NCI-H774 (cell line): ENCODE measurements around the gene UNC5C.

Experiments
- DNase-seq: peaks from one replicate; lab custom pipeline; 2025; lab: John Stamatoyannopoulos, UW

Gene UNC5C

DNA sequence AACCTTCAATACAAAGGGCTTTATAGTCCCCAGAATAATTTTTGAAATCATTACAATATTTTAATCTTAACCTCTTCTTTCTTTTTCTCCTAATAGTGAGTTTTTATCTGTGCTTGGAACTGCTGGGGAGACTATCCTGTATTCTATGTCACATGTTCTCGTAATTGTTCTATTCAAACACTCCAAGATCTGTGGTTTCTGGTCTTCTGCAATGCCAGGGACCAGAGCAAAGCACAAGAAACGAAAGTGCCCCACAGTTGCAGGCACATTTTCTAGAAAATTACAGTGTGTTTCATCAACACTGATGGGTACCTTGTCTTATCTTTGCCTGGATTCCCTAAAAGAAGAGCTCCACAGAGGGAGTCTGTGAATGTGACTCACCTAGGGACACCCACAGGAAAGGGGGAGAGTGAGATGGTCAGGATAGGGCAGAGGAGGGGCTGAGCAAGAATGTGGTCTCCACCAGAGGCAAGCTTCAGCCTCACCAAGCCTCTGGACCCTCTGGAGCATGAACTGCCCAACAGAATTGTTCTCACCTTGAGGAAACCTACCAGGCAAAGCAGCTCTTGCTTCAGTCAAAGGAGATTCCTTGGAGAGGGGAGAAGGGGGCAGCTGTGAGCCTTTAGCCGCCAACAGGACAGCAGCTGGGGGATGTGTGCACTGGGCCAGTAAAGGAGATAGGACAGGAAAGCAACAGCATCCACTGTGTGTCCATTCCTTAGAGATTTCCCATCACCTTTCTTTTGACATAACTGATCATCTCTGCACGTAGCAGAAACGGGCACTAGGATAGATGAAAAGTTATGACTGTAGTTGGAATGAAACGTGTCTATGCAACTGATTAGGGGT is 25.9 kb downstream of the UNC5C start:
- DNase-seq = no peak

DNA sequence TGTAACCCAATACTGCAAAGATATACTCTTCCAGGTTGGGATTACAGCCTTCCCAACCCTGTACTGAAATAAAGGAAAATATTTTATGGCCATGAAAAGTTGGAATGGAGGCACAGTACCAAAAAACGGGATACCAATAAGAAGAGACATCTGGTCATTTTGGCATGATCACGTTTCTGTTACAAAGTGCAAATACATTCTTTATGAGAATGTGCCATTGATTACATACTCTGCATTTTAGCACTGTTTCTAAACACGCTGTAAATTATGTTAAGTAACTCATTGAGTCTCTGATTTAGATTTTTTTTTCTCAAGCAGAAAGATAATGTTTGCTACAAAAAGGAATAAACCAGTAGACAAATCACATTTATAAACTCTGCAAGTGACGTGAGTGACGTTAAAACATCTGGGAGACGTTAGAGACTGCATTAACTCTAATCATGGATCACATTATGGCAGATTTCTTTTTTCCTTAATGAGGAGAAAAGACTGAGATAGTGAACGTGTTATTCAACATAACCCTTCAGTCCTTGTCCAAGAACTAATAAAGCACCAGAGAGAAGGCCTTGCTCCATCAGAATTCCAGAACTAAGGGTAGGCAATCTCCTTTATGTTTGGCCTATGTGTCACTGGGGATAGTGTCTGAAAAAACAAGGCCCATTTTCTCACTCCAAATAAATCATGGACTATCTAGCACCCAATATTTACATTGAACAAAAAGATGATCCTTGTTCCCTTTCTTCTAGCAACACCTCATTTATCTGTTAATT is 31.0 kb downstream of the UNC5C start:
- DNase-seq = no peak

- DNase-seq = no peak
Observed at GRCh38 chr4:95516528-95517017, 32.2 kb downstream of the UNC5C start.

GRCh38 chr4:95515589-95515988 is 33.2 kb downstream of the UNC5C start:
- DNase-seq = no peak

DNA sequence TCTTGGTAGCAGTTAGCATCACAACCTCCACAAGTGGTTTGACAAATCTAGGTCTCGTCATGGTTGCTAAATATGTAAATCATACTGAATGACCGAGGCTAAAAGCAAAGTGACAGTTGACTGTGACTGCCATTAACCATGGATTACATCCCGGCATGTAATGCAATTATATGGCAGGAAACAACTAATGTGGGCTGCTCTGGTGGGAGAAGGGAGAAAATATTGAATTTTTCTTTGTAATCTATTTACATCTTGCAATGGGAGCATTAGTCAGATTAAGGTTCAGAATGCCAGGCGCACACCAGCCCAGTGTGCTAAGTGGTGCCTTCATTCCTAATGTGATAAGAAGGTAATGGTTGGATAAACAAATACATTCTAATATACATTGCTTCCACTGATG is 35.8 kb downstream of the UNC5C start:
- DNase-seq = no peak

- no peak for DNase-seq
Observed at GRCh38 chr4:95511477-95511876, 37.3 kb downstream of the UNC5C start.

GRCh38 chr4:95510877-95511276 is 37.9 kb downstream of the UNC5C start:
- DNase-seq = no peak

GRCh38 chr4:95510145-95510544 is 38.6 kb downstream of the UNC5C start:
- no peak for DNase-seq

DNA sequence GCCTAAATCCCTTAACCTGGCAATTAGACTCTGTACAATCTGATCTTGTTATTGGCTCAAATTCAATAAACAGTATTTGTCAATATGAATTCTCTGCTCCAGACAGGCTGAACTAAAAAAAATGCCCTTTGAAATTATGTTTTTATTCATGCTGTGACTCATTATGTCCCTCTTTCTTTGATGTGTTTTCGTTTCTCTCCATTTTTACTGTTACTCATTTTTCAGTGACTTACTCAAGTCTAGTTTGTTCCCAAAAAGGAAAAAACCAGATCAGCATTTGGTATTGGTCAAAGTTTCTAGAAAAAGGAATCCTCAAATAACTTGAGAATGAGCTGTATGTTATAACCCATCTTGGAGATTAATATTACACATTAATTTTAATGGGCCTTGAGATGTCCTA is 40.4 kb downstream of the UNC5C start:
- DNase-seq = no peak

DNA sequence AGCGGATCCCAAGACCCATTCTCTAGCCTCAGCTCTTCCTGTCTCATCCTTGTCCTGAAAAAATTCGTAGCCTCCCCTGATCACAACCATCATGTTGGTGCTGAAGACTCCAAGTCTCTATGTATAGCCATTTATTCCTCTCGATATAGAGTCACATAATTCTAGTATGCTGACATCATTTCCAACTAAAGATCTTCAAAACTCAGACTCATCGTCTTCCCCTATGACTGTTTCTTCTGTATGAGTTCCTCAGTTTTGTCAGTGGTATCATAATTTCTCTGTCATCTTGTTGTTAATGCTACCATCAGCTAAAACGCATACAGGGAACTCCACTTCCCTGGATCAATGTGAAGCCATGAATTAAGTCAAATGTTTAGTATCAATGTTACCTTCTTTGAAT is 41.2 kb downstream of the UNC5C start:
- no peak for DNase-seq

- DNase-seq = no peak
Observed at GRCh38 chr4:95507147-95507546, 41.6 kb downstream of the UNC5C start.

DNA sequence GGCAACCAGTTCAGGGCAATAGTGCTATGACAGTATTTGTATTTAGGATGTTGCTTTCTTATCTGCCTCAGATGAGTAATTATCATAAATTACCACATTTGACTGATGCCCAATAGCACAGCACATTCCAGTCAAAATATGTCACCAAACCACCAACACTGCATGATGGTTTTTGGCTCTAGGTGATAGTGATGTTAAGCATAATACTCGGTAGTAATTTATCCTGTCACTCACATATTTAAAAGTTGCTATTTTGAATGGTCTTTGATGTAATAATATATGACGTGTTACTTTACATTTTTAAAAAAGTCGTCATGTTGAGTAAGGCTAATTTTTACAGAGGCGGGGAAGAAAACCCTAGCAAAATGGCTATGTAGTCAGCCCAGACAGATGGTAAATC is 42.5 kb downstream of the UNC5C start:
- no peak for DNase-seq

DNA sequence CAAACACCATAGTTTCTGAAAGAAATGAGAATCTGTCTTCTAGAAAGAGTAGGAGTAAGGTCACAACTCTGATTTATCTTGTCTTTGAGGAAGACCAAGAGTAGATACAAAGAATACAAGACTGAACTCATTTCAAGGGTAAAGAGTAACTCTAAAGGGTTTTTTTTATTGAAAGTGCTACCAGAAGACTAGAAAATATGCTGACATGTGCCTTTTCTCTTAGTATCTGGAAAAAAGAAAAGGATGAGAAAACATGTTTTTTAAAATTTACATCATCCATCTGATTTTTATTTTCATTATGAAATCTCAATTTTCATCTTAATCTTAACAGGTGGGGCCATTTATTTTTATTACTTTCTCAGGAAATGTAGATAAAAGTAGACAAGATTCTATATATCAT is 43.0 kb downstream of the UNC5C start:
- no peak for DNase-seq

GRCh38 chr4:95505151-95505550 is 43.6 kb downstream of the UNC5C start:
- DNase-seq = no peak

- DNase-seq = no peak
Observed at GRCh38 chr4:95504501-95504900, 44.3 kb downstream of the UNC5C start.

DNA sequence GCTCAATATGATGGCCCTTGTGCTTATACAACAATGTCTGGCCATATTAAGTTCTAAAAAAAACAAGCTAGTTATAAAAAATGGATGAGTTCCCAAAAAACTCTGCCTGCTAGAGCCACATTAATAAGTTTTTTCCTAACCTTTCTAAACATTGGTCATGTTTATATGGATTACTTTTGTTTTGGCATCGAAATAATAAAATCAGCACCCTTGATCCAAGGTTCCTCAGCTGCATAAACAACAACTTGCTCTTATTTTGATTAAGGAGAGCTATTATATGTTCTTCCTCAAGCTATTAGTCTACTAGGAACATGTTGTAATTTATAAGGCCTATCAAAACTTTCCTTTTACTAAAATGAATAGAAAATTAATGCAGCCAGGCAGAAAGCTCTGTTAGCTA is 48.4 kb downstream of the UNC5C start:
- DNase-seq = no peak

- DNase-seq = no peak
Observed at GRCh38 chr4:95499291-95499696, 49.5 kb downstream of the UNC5C start.

DNA sequence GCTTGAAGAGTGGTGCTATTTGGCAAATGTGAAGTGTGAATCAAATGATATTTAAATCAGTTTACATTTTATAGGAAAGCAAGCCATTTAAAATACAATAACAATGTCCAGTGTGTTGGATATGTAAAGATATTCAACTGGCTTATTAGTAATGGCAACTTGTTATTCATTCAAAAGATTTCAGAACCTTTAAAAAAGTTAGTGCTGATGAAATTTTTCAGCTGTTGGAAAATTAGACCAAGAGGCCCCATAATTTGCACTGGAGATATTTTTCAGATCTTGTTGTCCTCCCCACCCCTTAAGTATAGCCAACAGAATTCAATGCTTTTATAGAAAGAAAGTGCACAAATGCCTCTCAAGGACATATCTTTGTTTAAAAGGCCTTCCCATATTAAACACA is 54.6 kb downstream of the UNC5C start:
- no peak for DNase-seq

DNA sequence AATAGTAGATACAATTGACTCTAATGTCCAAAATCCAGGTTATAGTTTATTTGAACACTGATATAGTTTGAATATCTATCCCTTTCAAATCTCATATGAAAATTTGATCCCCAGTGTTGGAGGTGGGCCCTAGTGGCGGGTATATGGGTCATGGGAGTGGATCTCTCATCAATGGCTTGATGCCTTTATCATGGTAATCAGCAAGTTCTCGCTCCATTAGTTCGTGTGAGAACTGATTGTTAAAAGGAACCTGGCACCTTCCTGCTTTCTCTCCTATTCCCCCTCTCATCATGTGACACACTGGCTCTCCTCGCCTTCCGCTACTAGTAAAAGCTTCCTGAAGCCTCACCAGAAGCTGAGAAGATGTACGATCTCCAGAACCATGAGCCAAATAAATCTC is 70.1 kb downstream of the UNC5C start:
- DNase-seq = no peak

DNA sequence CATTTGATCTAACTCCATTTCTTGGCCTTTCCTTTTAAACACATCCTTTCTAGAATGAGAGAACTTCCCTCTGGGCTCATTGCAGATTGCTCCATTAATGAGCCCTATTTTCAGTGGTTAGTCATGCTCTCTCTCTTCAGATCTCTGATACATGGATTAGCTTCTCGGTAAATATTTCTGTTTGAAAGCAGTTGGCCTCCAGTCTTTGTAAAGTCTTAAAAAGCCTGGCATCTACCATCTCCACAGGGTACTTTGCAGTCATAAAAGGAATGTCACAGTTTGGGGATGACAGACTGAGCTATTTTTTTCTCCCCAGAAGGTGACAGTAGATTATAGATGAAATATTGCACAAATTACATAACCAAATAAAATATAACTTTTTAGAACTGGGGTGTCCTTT is 72.7 kb downstream of the UNC5C start:
- no peak for DNase-seq

GRCh38 chr4:95472534-95472933 is 76.2 kb downstream of the UNC5C start:
- no peak for DNase-seq

GRCh38 chr4:95470622-95471021 is 78.2 kb downstream of the UNC5C start:
- DNase-seq = no peak

DNA sequence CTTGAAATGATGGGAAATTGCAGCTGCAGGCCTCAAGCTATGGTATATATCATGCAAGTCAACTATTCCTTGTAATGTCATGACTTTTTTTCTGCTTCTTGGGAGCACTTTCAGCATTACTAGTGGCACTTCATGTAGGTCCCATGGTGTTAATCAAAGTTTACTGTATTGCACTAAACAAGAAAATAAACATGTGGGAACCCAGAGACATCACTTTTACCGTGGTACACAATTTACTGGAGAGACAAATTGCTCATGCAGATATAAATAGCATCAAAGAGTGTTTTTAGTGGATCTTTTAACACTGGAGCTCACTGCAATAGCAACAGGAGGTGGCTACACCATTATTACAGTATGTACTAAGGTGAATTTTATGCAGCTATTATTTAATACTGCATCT is 79.2 kb downstream of the UNC5C start:
- DNase-seq = no peak
